ENCODE results near the gene CERKL.

CERKL gene

GRCh38 chr2:181674461-181674860 is 17.6 kb upstream of the CERKL start:
- DNase-seq (ENCODE audit: low spot score) = no peak
- no peak for TF ChIP-seq CTCF (IDR thresholded peaks at IDR 0.05; ENCODE audit: extremely low read depth, missing control alignments)

GRCh38 chr2:181673173-181673572 is 16.3 kb upstream of the CERKL start:
- no peak for DNase-seq (ENCODE audit: low spot score)
- no peak for TF ChIP-seq CTCF (IDR thresholded peaks at IDR 0.05; ENCODE audit: extremely low read depth, missing control alignments)

GRCh38 chr2:181672255-181673008 is 15.5 kb upstream of the CERKL start:
- no peak for DNase-seq (ENCODE audit: low spot score)
- TF ChIP-seq CTCF (IDR thresholded peaks at IDR 0.05; ENCODE audit: extremely low read depth, missing control alignments) = no peak

GRCh38 chr2:181670632-181671031 is 13.7 kb upstream of the CERKL start:
- DNase-seq (ENCODE audit: low spot score) = no peak
- no peak for TF ChIP-seq CTCF (IDR thresholded peaks at IDR 0.05; ENCODE audit: extremely low read depth, missing control alignments)

GRCh38 chr2:181667234-181667633 is 10.3 kb upstream of the CERKL start:
- no peak for DNase-seq (ENCODE audit: low spot score)
- no peak for TF ChIP-seq CTCF (IDR thresholded peaks at IDR 0.05; ENCODE audit: extremely low read depth, missing control alignments)

- no peak for TF ChIP-seq CTCF (IDR thresholded peaks at IDR 0.05; ENCODE audit: extremely low read depth, missing control alignments)
- DNase-seq (ENCODE audit: low spot score) = no peak
Measured at GRCh38 chr2:181662287-181662686, 5.4 kb upstream of the CERKL start.

- no peak for TF ChIP-seq CTCF (IDR thresholded peaks at IDR 0.05; ENCODE audit: extremely low read depth, missing control alignments)
- DNase-seq (ENCODE audit: low spot score) = no peak
Measured at GRCh38 chr2:181660181-181660580, 3.3 kb upstream of the CERKL start.
